Stomach (tissue), 4 donors: Measurements from ENCODE around the gene MND1.

ENCODE experiments used
- CTCF ChIP-seq, 7 experiments: fragments of 450-650 bp in 4 of 7; fragments of 200-600 bp in 3 of 7; sonication (generic) in 3 of 7; IDR thresholded peaks; one replicate each; pipeline ENCODE4 v1.5.1; 2016 to 2019; ENCODE audit warnings: antibody characterized with exemption in 7 of 7, control low read depth in 2 of 7, mild to moderate bottlenecking in 1 of 7
- POLR2A ChIP-seq, 4 donors: fragments of 450-650 bp; IDR thresholded peaks; one replicate each; pipeline ENCODE4 v1.6.1; 2016; ENCODE audit warnings: antibody characterized with exemption in 4 of 4, control low read depth in 2 of 4, mild to moderate bottlenecking in 1 of 4, moderate library complexity in 1 of 4

GRCh38 chr4:153374442-153374841 is 30.0 kb downstream of the MND1 start:
- TF ChIP-seq CTCF (IDR thresholded peaks at IDR 0.05) = no peak
- no peak for TF ChIP-seq POLR2A (IDR thresholded peaks at IDR 0.05)
